Stimulated activated effector memory CD8-positive, alpha-beta T cell treated with anti-CD3 and anti-CD28 coated beads, Interleukin-12 subunit alpha, Interleukin-12 subunit beta, amount 100 ng/mL, for 72 hours (primary cell): ENCODE measurements around the gene NASP.
"Not testable (repeated sequence)": the region's sequence is repeated elsewhere in the genome, so short reads cannot be mapped to it uniquely, and the experiment has no call there.

Experiments used
- ATAC-seq: fragments of 150-1000 bp; cut with Tn5 transposase; 2 replicates; pipeline ENCODE4 v1.10.0; 2021
- DNase-seq, 2 donors: peaks; one replicate each; pipeline ENCODE4 v3.0.0; 2021 to 2022; ENCODE audit warnings: low spot score in 2 of 2
- H3K27ac Mint-ChIP-seq: one replicate; pipeline ENCODE4 v1.8.0; 2022; ENCODE audit warnings: mild to moderate bottlenecking, mixed read lengths
- H3K36me3 Mint-ChIP-seq: one replicate; pipeline ENCODE4 v1.8.0; 2022; ENCODE audit warnings: mild to moderate bottlenecking, mixed read lengths
- H3K4me1 Mint-ChIP-seq: one replicate; pipeline ENCODE4 v1.8.0; 2022; ENCODE audit warnings: mixed read lengths
- H3K4me3 Mint-ChIP-seq: one replicate; pipeline ENCODE4 v1.8.0; 2022; ENCODE audit warnings: mild to moderate bottlenecking, mixed read lengths
- H3K9me3 Mint-ChIP-seq: one replicate; pipeline ENCODE4 v1.8.0; 2022; ENCODE audit warnings: mixed read lengths

Gene NASP

DNA sequence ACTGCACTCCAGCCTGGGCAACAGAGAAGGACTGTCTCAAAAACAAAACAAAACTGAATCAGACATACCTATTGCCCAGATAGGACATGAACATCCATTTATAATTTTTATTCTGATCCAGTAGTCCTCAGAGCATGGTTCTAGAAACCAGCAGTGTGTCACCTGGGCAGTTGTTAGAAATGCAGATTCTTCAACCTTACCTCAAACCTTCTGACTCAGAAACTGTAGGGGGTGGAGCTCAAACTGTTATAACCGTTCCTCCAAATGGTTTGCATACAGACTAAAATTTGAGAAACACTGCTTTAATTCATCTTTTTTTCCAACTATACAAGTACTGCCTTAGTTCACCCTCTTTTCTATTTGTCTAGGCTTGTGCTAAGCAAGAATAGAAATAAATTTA is 6.0 kb downstream of the NASP start:
- H3K4me1 Mint-ChIP-seq: peaks cover 32% of the 10 kb centered on the region
- peaks cover 95% of the 10 kb centered on the region for H3K36me3 Mint-ChIP-seq
- no peak overlapping the region for H3K4me3 Mint-ChIP-seq
- H3K9me3 Mint-ChIP-seq: no peaks in the 10 kb centered on the region
- DNase-seq (no peak), ATAC-seq (no peak)
- no peak overlapping the region for H3K27ac Mint-ChIP-seq

DNA sequence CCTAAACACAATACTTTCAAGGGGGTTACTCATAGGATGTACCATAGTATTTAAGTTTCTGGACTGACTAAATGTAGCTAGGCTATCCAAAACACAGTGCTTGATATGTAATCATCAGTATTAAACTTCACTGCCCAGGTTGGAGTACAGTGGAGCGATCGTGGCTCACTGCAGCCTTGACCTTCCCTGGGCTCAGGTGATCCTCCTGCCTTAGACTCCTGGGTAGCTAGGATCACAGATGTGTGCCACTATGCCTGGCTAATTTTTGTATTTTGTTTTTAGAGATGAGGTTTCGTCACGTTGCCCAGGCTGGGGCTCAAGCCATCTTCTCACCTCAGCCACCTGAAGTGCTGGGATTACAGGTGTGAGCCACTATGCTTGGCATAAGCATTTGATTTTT is 10.6 kb downstream of the NASP start:
- no peak for DNase-seq
- Mint-ChIP-seq H3K4me3 (no peak overlapping the region), H3K4me1 (peaks cover 19% of the 10 kb centered on the region), H3K27ac (no peak overlapping the region), H3K36me3 (peaks cover 98% of the 10 kb centered on the region), H3K9me3 (no peaks in the 10 kb centered on the region)
- ATAC-seq: no peak

DNA sequence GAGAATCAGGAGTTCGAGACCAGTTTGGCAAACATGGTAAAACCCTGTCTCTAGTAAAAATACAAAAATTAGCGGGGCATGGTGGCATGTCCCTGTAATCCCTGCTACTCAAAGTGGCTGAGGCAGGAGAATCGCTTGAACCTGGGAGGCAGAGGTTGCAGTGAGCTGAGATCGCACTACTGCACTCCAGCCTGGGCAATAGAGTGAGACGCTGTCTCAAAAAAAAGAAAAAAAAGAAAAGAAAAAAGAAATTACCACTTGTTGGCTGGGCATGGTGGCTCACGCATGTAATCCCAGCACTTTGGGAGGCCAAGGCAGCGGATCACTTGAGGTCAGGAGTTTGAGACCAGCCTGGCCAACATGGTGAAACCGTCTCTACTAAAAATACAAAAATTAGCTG is 12.9 kb downstream of the NASP start:
- H3K9me3 Mint-ChIP-seq, DNase-seq, H3K4me3 Mint-ChIP-seq, ATAC-seq, H3K27ac Mint-ChIP-seq: not testable (repeated sequence)
- H3K4me1 Mint-ChIP-seq: peaks cover 25% of the 10 kb centered on the region
- H3K36me3 Mint-ChIP-seq: peaks cover 98% of the 10 kb centered on the region

DNA sequence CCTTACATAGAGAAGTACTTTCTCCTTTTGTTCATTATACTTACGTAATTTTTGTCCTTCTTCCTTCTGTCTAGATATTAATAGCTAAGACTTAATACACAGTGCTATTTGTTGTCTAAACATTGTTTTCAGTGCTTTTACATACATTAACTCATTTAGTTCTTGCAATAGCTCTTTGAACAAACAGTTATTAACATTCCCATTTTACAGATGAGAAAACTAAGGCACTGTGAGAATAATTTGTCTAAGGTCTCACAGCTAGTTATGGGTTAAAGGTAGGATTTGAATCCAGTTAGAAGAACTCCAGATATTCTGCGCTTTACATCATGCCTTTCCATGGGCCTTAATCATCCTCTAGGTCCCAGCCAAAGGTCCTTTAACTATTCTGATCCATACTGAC is 20.4 kb downstream of the NASP start:
- DNase-seq (no peak), ATAC-seq (no peak)
- no peak overlapping the region for H3K27ac Mint-ChIP-seq
- no peak overlapping the region for H3K4me3 Mint-ChIP-seq
- H3K36me3 Mint-ChIP-seq: peaks cover 100% of the 10 kb centered on the region
- H3K9me3 Mint-ChIP-seq: no peaks in the 10 kb centered on the region
- H3K4me1 Mint-ChIP-seq: peaks cover 23% of the 10 kb centered on the region

DNA sequence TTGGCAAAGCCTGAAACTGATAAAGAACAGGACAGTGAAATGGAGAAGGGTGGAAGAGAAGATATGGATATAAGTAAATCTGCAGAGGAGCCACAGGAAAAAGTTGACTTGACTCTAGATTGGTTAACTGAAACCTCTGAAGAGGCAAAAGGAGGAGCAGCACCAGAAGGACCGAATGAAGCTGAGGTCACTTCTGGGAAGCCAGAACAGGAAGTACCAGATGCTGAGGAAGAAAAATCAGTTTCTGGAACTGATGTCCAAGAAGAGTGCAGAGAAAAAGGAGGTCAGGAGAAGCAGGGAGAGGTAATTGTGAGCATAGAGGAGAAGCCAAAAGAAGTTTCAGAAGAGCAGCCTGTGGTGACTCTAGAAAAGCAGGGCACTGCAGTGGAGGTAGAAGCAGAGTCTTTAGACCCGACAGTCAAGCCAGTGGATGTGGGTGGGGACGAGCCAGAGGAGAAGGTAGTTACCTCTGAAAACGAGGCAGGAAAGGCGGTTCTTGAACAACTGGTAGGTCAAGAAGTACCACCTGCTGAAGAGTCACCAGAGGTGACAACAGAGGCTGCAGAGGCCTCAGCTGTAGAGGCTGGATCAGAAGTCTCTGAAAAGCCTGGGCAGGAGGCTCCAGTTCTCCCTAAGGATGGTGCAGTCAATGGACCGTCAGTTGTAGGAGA is 23.7 kb downstream of the NASP start:
- ATAC-seq (no peak), DNase-seq (no peak)
- Mint-ChIP-seq H3K36me3 (peaks cover 99% of the 10 kb centered on the region), H3K4me1 (peaks cover 11% of the 10 kb centered on the region), H3K27ac (peak overlapping the region; percentile 56), H3K4me3 (no peak overlapping the region), H3K9me3 (no peaks in the 10 kb centered on the region)

DNA sequence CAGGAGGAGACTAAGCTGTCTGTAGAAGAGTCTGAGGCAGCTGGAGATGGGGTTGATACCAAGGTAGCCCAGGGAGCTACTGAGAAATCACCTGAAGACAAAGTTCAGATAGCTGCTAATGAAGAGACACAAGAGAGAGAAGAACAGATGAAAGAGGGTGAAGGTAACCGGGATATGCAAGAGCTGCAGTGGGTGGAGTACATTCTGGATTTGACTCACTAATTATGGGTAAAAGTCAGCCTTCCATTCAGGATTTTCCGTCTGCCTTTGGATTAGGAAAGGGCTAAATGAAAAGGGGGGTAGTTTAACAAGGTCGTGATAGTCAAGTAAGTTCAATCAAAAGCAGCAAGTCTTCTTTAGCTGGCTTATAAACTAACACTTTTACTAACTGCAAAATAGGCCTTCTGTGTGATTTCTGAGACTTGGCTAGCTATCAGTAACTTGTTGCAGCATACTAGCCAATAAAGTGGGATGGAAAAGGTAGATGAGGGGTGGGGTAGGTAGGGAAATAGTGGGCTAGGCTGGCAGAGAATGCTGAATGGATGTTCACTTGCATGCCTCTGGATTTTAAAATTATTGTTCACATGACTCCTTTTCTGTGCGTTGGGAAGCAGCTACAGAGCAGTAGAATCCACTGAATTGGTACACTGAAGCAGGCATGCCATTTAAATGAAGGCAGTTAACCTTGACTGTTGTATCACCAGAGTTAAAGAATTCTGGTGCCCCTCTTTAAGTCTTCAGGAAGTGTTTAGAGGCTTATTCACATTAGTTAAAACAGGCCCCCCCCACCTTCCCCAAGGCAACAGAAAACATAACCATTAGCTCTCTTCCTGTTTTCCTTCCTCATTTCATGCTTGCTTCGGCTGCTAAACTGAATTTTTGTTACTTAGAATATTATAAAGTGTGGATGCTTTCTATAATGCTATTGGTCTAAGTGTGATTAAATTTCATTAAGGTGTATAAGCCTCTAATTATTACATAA is 24.6 kb downstream of the NASP start:
- H3K36me3 Mint-ChIP-seq: peaks cover 99% of the 10 kb centered on the region
- H3K4me3 Mint-ChIP-seq: no peak overlapping the region
- H3K9me3 Mint-ChIP-seq: no peaks in the 10 kb centered on the region
- no peak for ATAC-seq
- H3K4me1 Mint-ChIP-seq: peaks cover 8% of the 10 kb centered on the region
- no peak for DNase-seq
- peak overlapping the region; percentile 56 for H3K27ac Mint-ChIP-seq

DNA sequence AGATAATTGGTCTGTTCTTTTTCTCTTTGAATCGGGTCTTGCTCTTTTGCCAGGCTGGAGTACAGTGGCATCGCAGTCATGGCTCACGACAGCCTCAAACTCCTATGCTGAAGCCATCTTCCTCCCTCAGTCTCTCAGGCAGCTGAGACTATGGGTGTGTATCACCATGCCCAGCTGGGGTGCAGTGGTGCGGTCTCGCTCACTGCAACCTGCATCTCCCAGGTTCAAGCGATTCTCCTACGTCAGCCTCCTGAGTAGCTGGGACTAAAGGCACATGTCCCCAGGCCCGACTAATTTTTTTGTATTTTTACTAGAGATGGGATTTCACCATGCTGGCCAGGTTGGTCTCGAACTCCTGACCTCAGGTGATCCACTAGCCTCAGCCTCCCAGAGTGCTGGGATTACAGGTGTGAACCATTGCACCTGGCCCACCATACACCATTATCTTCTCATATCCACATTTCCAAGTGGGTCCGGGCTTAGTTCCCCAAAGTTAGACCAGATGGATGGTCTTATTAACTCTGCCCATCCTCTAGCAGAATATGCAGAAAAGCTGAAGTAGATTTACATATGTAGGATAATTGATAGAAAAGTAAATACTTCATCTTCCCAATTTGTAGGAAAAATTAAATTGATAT is 26.9 kb downstream of the NASP start:
- peaks cover 8% of the 10 kb centered on the region for H3K4me1 Mint-ChIP-seq
- DNase-seq (no peak), ATAC-seq (no peak)
- peaks cover 99% of the 10 kb centered on the region for H3K36me3 Mint-ChIP-seq
- no peak overlapping the region for H3K4me3 Mint-ChIP-seq
- no peaks in the 10 kb centered on the region for H3K9me3 Mint-ChIP-seq
- H3K27ac Mint-ChIP-seq: no peak overlapping the region

DNA sequence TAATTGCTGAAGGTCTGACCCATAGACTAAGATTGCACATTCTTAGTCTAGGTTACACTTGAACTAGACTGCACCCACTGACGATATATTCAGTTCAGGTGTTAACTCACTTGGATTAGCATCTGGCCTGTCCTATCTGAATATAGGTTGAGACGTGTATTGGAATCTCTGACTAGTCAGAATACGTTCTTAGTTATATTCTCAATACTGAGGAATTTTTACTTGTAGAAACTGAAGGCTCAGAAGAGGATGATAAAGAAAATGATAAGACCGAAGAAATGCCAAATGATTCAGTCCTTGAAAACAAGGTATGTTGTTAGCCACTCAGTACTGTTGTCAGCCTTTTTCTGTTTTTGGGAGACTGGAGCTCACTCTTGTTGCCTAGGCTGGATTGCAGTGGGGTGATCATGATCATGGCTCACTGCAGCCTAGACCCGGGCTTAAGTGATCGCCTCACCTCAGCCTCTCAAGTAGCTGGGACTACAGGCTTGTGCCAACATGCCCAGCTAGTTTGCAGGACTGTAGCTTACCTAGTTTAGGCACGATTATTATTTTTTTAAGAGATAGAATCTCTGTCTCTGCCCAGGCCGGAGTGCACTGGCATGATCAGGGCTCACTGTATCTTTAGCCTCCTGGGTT is 29.2 kb downstream of the NASP start:
- Mint-ChIP-seq H3K9me3 (no peaks in the 10 kb centered on the region), H3K36me3 (peaks cover 99% of the 10 kb centered on the region), H3K4me3 (no peak overlapping the region), H3K4me1 (no peaks in the 10 kb centered on the region), H3K27ac (peak overlapping the region; percentile 52)
- ATAC-seq (no peak), DNase-seq (no peak)

DNA sequence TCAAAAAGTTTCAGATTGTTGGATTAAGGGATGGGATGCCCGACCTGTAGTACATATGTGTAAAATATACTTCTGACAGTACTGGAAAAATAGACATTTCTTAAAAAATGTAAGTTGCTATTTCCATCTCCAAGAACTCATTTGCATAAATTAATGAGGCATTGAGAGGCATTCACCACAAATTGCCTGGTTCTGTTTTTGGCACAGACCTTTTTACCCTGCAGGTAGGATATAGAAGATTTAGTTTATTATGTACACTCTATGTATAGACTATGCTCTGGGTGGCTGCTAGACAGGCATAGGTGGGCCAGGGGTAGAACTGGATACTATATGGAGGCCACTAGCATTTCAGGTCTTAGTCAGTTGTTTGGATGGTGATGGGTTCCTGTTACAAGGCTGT is 32.0 kb downstream of the NASP start:
- H3K27ac Mint-ChIP-seq: peak overlapping the region; percentile 48
- H3K36me3 Mint-ChIP-seq: peaks cover 85% of the 10 kb centered on the region
- no peak for DNase-seq
- no peaks in the 10 kb centered on the region for H3K4me1 Mint-ChIP-seq
- H3K4me3 Mint-ChIP-seq: no peak overlapping the region
- no peak for ATAC-seq
- no peaks in the 10 kb centered on the region for H3K9me3 Mint-ChIP-seq

DNA sequence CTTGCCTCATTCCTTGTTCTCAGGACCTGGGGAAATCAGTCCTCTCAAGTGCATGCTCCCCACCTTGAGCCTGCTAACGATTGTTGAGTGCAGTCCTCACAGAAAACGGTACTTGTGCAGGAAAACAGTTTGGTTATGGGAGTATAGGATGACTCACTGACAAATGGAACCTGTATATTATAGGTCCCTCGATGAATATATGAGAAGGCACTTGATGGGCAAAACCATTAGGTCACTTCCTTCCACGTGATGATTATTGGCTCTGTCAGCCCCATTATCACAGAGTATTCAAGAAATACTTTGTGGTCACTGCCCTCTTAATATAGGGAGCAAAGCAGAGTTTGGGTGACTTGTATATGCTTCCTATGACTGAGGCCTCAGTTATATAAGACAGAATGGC is 33.8 kb downstream of the NASP start:
- peak overlapping the region; percentile 82 for H3K27ac Mint-ChIP-seq
- no peak overlapping the region for H3K4me3 Mint-ChIP-seq
- H3K36me3 Mint-ChIP-seq: peaks cover 68% of the 10 kb centered on the region
- ATAC-seq (no peak), DNase-seq (no peak)
- H3K9me3 Mint-ChIP-seq: no peaks in the 10 kb centered on the region
- no peaks in the 10 kb centered on the region for H3K4me1 Mint-ChIP-seq

DNA sequence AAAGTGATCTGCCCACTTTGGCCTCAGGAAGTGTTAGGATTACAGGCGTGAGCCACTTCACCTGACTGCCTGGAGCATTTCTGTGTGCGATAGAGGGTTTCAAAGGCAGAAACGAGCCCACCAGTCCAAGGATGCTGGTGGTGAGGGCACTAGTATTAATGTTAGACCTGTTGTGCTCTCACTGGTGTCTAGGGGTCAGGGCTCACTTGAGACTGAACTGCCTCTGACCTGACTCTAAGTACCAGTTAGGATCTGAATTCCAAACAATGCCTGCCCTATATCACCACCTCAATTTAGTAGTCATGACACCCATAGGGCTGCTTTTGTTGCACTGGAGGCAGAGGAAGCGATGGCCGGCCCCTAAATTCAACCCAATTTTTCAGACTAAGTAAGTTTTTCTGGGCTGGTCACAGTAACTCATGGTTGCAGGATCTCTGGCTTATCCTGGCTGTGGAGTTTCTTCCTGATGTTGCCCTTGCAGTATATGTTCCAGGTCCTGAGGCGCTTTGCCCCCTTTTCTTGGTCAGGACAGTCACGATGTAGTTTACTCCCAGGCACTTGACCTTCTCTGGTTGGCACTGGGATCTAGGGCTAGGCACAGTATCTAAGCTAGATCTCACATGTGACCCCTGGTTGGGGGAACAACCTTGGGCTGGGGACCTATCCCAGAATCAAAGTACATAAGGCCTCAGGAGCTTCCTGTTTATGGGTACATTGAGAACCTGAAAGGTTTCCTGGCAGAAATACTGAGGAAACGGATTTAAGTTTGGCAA is 35.5 kb downstream of the NASP start:
- no peak for DNase-seq
- Mint-ChIP-seq H3K4me1 (no peaks in the 10 kb centered on the region), H3K4me3 (no peak overlapping the region), H3K27ac (peak overlapping the region; percentile 72), H3K9me3 (no peaks in the 10 kb centered on the region), H3K36me3 (peaks cover 51% of the 10 kb centered on the region)
- no peak for ATAC-seq

DNA sequence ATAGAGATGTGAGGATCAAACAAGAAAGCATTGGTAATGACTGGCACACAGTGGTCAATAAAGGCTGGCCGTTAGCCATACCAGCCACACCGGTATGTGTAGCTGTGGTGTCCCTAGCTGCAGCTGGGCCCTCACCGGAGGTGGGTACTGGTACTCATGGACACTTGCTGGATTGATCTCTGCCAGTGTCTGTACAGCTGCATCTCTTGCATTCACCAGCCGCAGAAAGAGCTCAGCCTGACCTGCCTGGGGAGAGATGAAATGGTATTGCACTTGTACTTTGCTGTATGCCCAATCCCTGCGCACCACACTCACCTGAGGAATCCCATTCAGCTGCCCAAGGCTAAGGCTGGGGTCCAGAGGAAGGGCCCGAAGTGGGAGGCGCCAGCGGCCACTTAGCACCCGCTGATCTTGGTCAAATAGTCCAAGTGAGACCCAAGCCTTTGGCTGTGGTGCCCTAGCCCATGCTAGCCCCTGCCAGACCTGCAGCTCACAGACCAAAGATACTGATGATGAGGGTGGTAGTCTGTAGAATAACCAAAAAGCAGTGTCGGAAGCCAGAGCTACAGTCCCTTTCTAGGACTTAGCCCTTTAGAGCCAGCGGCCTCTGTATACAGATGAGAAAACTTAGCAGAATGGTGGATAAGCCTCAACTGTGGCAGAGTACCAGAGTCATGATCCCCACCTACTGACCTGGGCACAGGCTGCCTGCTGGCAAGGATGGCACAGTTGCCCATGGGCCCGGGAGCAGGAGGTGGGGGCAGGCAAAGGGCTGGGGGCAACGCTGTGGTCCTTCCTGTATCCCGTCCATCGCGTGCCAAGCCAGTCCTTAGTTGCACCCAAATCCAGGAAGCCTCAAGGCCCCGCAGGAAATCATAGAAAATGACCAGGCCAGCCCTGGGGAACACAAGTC is 37.0 kb downstream of the NASP start:
- H3K27ac Mint-ChIP-seq: peak overlapping the region; percentile 74
- no peak for DNase-seq
- H3K4me1 Mint-ChIP-seq: no peaks in the 10 kb centered on the region
- H3K4me3 Mint-ChIP-seq: no peak overlapping the region
- ATAC-seq: peak; percentile 25
- peaks cover 36% of the 10 kb centered on the region for H3K36me3 Mint-ChIP-seq
- no peaks in the 10 kb centered on the region for H3K9me3 Mint-ChIP-seq

DNA sequence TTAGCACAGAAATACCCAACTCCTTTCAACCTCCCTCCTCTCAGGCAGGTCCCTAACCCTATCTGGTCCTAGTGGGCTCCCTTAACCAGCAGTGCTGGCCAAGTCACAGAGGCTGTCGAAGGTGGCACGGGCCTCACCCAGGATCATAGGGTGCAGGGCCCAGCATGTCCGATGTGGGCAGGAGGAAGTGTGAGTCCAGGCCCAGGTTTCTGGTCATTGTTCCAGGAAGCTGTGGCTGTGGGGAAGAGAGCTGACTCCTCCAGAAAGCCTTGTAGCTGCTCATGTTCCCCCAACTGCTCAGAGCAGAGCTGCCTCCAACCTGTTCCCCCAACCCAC is 37.6 kb downstream of the NASP start:
- no peak overlapping the region for H3K4me3 Mint-ChIP-seq
- no peaks in the 10 kb centered on the region for H3K4me1 Mint-ChIP-seq
- H3K36me3 Mint-ChIP-seq: peaks cover 30% of the 10 kb centered on the region
- ATAC-seq (peak; percentile 44), DNase-seq (no peak)
- no peaks in the 10 kb centered on the region for H3K9me3 Mint-ChIP-seq
- H3K27ac Mint-ChIP-seq: peak overlapping the region; percentile 74
